Measurements from ENCODE around the gene MS4A8. TPM values are rescaled to one million over a fixed set of nuclear protein-coding genes. Genes with fewer than 3 reads are reported as not detected.
"Not testable (repeated sequence)": the region's sequence is repeated elsewhere in the genome, so short reads cannot be mapped to it uniquely, and the experiment has no call there.

Gene MS4A8
- total RNA-seq (2014; rRNA removed; shearing (Covaris generic)): not detected in 2 replicates

- Histone ChIP-seq H3K4me3 (no peak within 1 kb of the TSS), H3K4me1 (replicated peaks) (no peaks in the 10 kb centered on the region), H3K27me3 (replicated peaks) (peaks cover 6% of the 10 kb centered on the region; the same call in 1 of the 2 replicates), H3K36me3 (no peaks in the 10 kb centered on the region), H3K27ac (no peak within 1 kb of the TSS), H3K9me3 (replicated peaks) (no peaks in the 10 kb centered on the region)
- DNase-seq (ENCODE audit: low read depth in 1 of 2, low spot score in 2 of 2): no peak
These were observed at the start of gene MS4A8 for GRCh38 chr11:60699284-60699691. MS4A8 (plus strand) TSS chr11:60699612; CDS start chr11:60700861, 1,249 bp downstream.

- Histone ChIP-seq H3K9me3 (replicated peaks) (peaks cover 2% of the 10 kb centered on the region; the same call in 1 of the 2 replicates), H3K4me3 (no peak overlapping the region), H3K27ac (no peak overlapping the region), H3K4me1 (replicated peaks) (no peaks in the 10 kb centered on the region), H3K27me3 (replicated peaks) (no peaks in the 10 kb centered on the region; the same call in 1 of the 2 replicates), H3K36me3 (no peaks in the 10 kb centered on the region)
- no peak for DNase-seq (ENCODE audit: low read depth in 1 of 2, low spot score in 2 of 2)
These were observed 41.5 kb upstream of the MS4A8 start for GRCh38 chr11:60657888-60658287.

GRCh38 chr11:60658409-60658808 is 41.0 kb upstream of the MS4A8 start:
- Histone ChIP-seq H3K9me3 (replicated peaks) (peaks cover 2% of the 10 kb centered on the region; the same call in 1 of the 2 replicates), H3K4me1 (replicated peaks) (no peaks in the 10 kb centered on the region), H3K27me3 (replicated peaks) (no peaks in the 10 kb centered on the region; the same call in 1 of the 2 replicates), H3K36me3 (no peaks in the 10 kb centered on the region), H3K4me3 (no peak overlapping the region), H3K27ac (no peak overlapping the region)
- no peak for DNase-seq (ENCODE audit: low read depth in 1 of 2, low spot score in 2 of 2)

GRCh38 chr11:60672255-60672654 is 27.2 kb upstream of the MS4A8 start:
- no peaks in the 10 kb centered on the region for H3K36me3 ChIP-seq
- no peak overlapping the region for H3K27ac ChIP-seq
- H3K9me3 ChIP-seq (replicated peaks): peaks cover 5% of the 10 kb centered on the region; the same call in 1 of the 2 replicates
- no peaks in the 10 kb centered on the region for H3K27me3 ChIP-seq (replicated peaks)
- no peak for DNase-seq (ENCODE audit: low read depth in 1 of 2, low spot score in 2 of 2)
- H3K4me3 ChIP-seq: no peak overlapping the region
- no peaks in the 10 kb centered on the region for H3K4me1 ChIP-seq (replicated peaks)

- H3K4me3 ChIP-seq; DNase-seq (ENCODE audit: low read depth in 1 of 2, low spot score in 2 of 2); H3K36me3 ChIP-seq; H3K4me1 ChIP-seq (replicated peaks); H3K27ac ChIP-seq; H3K27me3 ChIP-seq (replicated peaks): not testable (repeated sequence)
- H3K9me3 ChIP-seq (replicated peaks): peaks cover 15% of the 10 kb centered on the region; the same call in 1 of the 2 replicates
These were observed 21.2 kb upstream of the MS4A8 start for GRCh38 chr11:60678231-60678630.

- no peak overlapping the region for H3K27ac ChIP-seq
- H3K36me3 ChIP-seq: no peaks in the 10 kb centered on the region
- H3K4me3 ChIP-seq: no peak overlapping the region
- H3K4me1 ChIP-seq (replicated peaks): no peaks in the 10 kb centered on the region
- H3K9me3 ChIP-seq (replicated peaks): peaks cover 15% of the 10 kb centered on the region; the same call in 1 of the 2 replicates
- H3K27me3 ChIP-seq (replicated peaks): no peaks in the 10 kb centered on the region
- DNase-seq (ENCODE audit: low read depth in 1 of 2, low spot score in 2 of 2): no peak
These were observed 19.5 kb upstream of the MS4A8 start for GRCh38 chr11:60679879-60680278.

GRCh38 chr11:60680455-60681119 is 18.8 kb upstream of the MS4A8 start:
- H3K27ac ChIP-seq: no peak overlapping the region
- no peaks in the 10 kb centered on the region for H3K27me3 ChIP-seq (replicated peaks)
- no peak overlapping the region for H3K4me3 ChIP-seq
- DNase-seq (ENCODE audit: low read depth in 1 of 2, low spot score in 2 of 2): no peak
- no peaks in the 10 kb centered on the region for H3K4me1 ChIP-seq (replicated peaks)
- H3K9me3 ChIP-seq (replicated peaks): peaks cover 15% of the 10 kb centered on the region; the same call in 1 of the 2 replicates
- H3K36me3 ChIP-seq: no peaks in the 10 kb centered on the region

- not testable (repeated sequence) for H3K36me3 ChIP-seq; H3K27ac ChIP-seq; H3K27me3 ChIP-seq (replicated peaks); DNase-seq (ENCODE audit: low read depth in 1 of 2, low spot score in 2 of 2); H3K4me1 ChIP-seq (replicated peaks); H3K4me3 ChIP-seq; H3K9me3 ChIP-seq (replicated peaks)
These were observed 14.9 kb upstream of the MS4A8 start for GRCh38 chr11:60684541-60684848.

GRCh38 chr11:60691661-60692060 is 7.8 kb upstream of the MS4A8 start:
- no peak for DNase-seq (ENCODE audit: low read depth in 1 of 2, low spot score in 2 of 2)
- no peaks in the 10 kb centered on the region for H3K36me3 ChIP-seq
- no peaks in the 10 kb centered on the region for H3K4me1 ChIP-seq (replicated peaks)
- H3K4me3 ChIP-seq: no peak overlapping the region
- peaks cover 2% of the 10 kb centered on the region for H3K27me3 ChIP-seq (replicated peaks)
- no peaks in the 10 kb centered on the region for H3K9me3 ChIP-seq (replicated peaks)
- no peak overlapping the region for H3K27ac ChIP-seq

GRCh38 chr11:60699936-60700335 is 524 bp downstream of the MS4A8 start:
- Histone ChIP-seq H3K9me3 (replicated peaks) (no peaks in the 10 kb centered on the region), H3K4me1 (replicated peaks) (no peaks in the 10 kb centered on the region), H3K27me3 (replicated peaks) (peaks cover 6% of the 10 kb centered on the region; the same call in 1 of the 2 replicates), H3K27ac (no peak overlapping the region), H3K36me3 (no peaks in the 10 kb centered on the region), H3K4me3 (no peak overlapping the region)
- DNase-seq (ENCODE audit: low read depth in 1 of 2, low spot score in 2 of 2): peak in 1 of 2 experiments; percentile 32

GRCh38 chr11:60700689-60701468 is 1.5 kb downstream of the MS4A8 start:
- no peaks in the 10 kb centered on the region for H3K4me1 ChIP-seq (replicated peaks)
- peak in 1 of 2 experiments; percentile 33 for DNase-seq (ENCODE audit: low read depth in 1 of 2, low spot score in 2 of 2)
- no peaks in the 10 kb centered on the region for H3K36me3 ChIP-seq
- H3K9me3 ChIP-seq (replicated peaks): no peaks in the 10 kb centered on the region
- no peak overlapping the region for H3K4me3 ChIP-seq
- 0 out of 2 replicates have a peak, but pooled peaks cover 3% of the 10 kb centered on the region for H3K27me3 ChIP-seq (replicated peaks)
- no peak overlapping the region for H3K27ac ChIP-seq

GRCh38 chr11:60701469-60701818 is 2.0 kb downstream of the MS4A8 start:
- DNase-seq (ENCODE audit: low read depth in 1 of 2, low spot score in 2 of 2): no peak
- Histone ChIP-seq H3K27me3 (replicated peaks) (0 out of 2 replicates have a peak, but pooled peaks cover 3% of the 10 kb centered on the region), H3K4me3 (no peak overlapping the region), H3K36me3 (no peaks in the 10 kb centered on the region), H3K9me3 (replicated peaks) (no peaks in the 10 kb centered on the region), H3K27ac (no peak overlapping the region), H3K4me1 (replicated peaks) (no peaks in the 10 kb centered on the region)

GRCh38 chr11:60703374-60703773 is 4.0 kb downstream of the MS4A8 start:
- Histone ChIP-seq H3K9me3 (replicated peaks) (no peaks in the 10 kb centered on the region), H3K4me1 (replicated peaks) (no peaks in the 10 kb centered on the region), H3K27ac (no peak overlapping the region), H3K27me3 (replicated peaks) (0 out of 2 replicates have a peak, but pooled peaks cover 3% of the 10 kb centered on the region), H3K4me3 (no peak overlapping the region), H3K36me3 (no peaks in the 10 kb centered on the region)
- peak in 1 of 2 experiments; percentile 38 for DNase-seq (ENCODE audit: low read depth in 1 of 2, low spot score in 2 of 2)

GRCh38 chr11:60705895-60706294 is 6.5 kb downstream of the MS4A8 start:
- Histone ChIP-seq H3K4me1 (replicated peaks) (no peaks in the 10 kb centered on the region), H3K36me3 (no peaks in the 10 kb centered on the region), H3K9me3 (replicated peaks) (no peaks in the 10 kb centered on the region), H3K27me3 (replicated peaks) (0 out of 2 replicates have a peak, but pooled peaks cover 3% of the 10 kb centered on the region), H3K27ac (no peak overlapping the region), H3K4me3 (no peak overlapping the region)
- peak in 1 of 2 experiments; percentile 21 for DNase-seq (ENCODE audit: low read depth in 1 of 2, low spot score in 2 of 2)

Measured in SJSA1 (cell line).